Transverse colon (tissue), 3 donors: ENCODE results near the gene THSD4.

Experiments used
- EP300 ChIP-seq: sonication (generic); formaldehyde crosslinking; IDR thresholded peaks from one replicate; pipeline ENCODE4 v1.6.1; 2017; ENCODE audit warnings: antibody characterized with exemption, low read depth
- POLR2A ChIP-seq: fragments of 450-650 bp; IDR thresholded peaks from one replicate; pipeline ENCODE4 v1.6.1; 2016; ENCODE audit warnings: antibody characterized with exemption, mild to moderate bottlenecking, moderate library complexity
- TF ChIP-seq, protein P1 (sequence below), 5 experiments: fragments of 200-600 bp in 3 of 5; fragments of 450-650 bp in 2 of 5; sonication (generic) in 3 of 5; IDR thresholded peaks; 1 replicate in 2 of 5; 2 replicates in 3 of 5; pipeline ENCODE4 v1.5.1; 2016 to 2017; ENCODE audit warnings: antibody characterized with exemption in 5 of 5, inconsistent platforms in 3 of 5, mild to moderate bottlenecking in 2 of 5, moderate library complexity in 1 of 5

DNA sequence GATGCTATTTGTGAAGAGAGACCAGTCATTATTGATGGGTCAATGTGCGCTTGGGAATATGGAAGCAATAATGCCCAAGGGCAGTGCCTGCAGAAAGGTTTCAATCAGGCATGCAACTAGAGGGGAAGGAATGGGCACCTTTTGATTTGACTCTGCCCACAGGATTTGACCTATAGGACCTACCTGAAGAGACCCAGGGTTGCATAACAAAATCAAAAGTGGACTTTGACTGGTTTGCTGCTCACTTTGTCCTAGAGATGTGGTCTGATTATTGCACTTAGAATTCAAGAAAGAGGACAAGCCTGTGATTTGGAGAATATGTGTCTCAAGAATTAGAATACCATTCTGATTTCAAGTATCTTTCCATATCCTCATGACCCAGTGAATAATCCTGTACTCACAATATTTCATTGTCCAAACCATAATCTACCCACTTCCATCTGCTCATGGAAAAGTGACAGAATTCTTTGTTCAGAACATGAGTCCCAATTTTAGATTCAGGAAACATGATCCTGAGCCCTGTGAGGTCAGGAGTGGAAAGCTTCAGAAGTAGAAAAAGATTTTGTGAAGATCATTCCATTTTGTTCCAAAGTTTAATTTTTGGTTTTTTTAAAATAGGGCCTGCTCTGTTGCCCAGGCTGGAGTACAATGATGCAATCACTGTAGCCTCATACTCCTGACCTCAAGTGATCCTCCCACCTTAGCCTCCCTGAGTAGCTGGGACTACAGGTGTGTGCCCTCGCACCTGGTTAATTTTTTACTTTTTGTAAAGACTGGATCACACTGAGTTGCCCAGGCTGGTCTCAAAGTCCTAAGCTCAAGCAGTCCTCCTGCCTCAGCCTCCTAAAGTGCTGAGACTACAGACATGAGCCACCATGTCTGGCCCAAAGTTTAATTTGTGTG is 543.8 kb downstream of the THSD4 start:
- TF ChIP-seq, protein P1, sequence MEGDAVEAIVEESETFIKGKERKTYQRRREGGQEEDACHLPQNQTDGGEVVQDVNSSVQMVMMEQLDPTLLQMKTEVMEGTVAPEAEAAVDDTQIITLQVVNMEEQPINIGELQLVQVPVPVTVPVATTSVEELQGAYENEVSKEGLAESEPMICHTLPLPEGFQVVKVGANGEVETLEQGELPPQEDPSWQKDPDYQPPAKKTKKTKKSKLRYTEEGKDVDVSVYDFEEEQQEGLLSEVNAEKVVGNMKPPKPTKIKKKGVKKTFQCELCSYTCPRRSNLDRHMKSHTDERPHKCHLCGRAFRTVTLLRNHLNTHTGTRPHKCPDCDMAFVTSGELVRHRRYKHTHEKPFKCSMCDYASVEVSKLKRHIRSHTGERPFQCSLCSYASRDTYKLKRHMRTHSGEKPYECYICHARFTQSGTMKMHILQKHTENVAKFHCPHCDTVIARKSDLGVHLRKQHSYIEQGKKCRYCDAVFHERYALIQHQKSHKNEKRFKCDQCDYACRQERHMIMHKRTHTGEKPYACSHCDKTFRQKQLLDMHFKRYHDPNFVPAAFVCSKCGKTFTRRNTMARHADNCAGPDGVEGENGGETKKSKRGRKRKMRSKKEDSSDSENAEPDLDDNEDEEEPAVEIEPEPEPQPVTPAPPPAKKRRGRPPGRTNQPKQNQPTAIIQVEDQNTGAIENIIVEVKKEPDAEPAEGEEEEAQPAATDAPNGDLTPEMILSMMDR (IDR thresholded peaks at IDR 0.05) = no peak
- TF ChIP-seq EP300 (no peak), POLR2A (no peak)
